Measurements from ENCODE around the gene GABRE. TPM values are rescaled to one million over a fixed set of nuclear protein-coding genes. Genes with fewer than 3 reads are reported as not detected.

Gene GABRE
- total and polyA plus RNA-seq, 2 donors from 2014 or later: 3.3 to 16.6 TPM

DNA sequence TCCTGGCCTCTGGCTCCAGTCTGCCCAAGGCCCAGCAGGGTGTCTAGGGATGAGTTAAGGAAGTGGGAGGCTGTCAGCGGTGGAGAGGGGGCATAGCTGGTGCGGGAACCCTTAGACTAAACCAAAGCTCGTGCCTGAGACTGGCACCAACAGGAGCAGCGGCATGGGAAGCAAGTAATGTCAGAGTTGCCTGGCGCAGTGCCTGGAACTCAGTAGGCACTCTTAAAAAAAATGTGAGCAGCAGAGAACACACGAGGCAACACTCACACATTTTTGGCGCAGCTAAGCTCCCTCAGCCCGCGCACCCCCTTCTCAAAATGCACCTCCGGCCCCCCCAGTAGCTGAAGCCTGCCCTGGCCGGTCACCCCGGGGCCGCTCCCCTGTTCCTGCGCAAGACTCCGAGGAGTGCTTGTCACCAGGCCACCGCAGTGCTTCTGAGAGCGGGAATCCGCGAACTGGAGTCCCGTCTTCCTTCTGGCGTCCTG lies 583 bp downstream of the GABRE start:
- no peak overlapping the region for H3K9ac ChIP-seq (ENCODE audit: low read length in 3 of 3)
- no peaks in the 10 kb centered on the region for H3K4me1 ChIP-seq (ENCODE audit: control insufficient read depth in 2 of 3, insufficient read depth in 2 of 3, low read depth in 1 of 3, low read length in 3 of 3)
- no peaks in the 10 kb centered on the region for H3K9me3 ChIP-seq (ENCODE audit: control insufficient read depth in 2 of 3, insufficient read depth in 1 of 3, low read length in 3 of 3)
- no peaks in the 10 kb centered on the region for H3K36me3 ChIP-seq (ENCODE audit: control insufficient read depth in 2 of 3, insufficient read depth in 3 of 3, low read length in 3 of 3)
- intact Hi-C loops (cut with DNase I): no loop called here
- peak in 3 of 5 donors; percentile 16 to 70 (median 42) for DNase-seq
- peak overlapping the region in 2 of 3 donors; percentile 12 to 37 for H3K4me3 ChIP-seq (ENCODE audit: low read length in 3 of 3)
- H3K27me3 ChIP-seq (ENCODE audit: control insufficient read depth, insufficient read depth, low read length): peaks cover 2% of the 10 kb centered on the region
- FAIRE-seq: no peak
- H3K27ac ChIP-seq (ENCODE audit: low read depth in 2 of 2, low read length in 2 of 2): no peak overlapping the region
- TF ChIP-seq, protein P1, sequence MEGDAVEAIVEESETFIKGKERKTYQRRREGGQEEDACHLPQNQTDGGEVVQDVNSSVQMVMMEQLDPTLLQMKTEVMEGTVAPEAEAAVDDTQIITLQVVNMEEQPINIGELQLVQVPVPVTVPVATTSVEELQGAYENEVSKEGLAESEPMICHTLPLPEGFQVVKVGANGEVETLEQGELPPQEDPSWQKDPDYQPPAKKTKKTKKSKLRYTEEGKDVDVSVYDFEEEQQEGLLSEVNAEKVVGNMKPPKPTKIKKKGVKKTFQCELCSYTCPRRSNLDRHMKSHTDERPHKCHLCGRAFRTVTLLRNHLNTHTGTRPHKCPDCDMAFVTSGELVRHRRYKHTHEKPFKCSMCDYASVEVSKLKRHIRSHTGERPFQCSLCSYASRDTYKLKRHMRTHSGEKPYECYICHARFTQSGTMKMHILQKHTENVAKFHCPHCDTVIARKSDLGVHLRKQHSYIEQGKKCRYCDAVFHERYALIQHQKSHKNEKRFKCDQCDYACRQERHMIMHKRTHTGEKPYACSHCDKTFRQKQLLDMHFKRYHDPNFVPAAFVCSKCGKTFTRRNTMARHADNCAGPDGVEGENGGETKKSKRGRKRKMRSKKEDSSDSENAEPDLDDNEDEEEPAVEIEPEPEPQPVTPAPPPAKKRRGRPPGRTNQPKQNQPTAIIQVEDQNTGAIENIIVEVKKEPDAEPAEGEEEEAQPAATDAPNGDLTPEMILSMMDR (IDR thresholded peaks at IDR 0.05; ENCODE audit: borderline replicate concordance, extremely low read depth, insufficient read depth): no peak

DNA sequence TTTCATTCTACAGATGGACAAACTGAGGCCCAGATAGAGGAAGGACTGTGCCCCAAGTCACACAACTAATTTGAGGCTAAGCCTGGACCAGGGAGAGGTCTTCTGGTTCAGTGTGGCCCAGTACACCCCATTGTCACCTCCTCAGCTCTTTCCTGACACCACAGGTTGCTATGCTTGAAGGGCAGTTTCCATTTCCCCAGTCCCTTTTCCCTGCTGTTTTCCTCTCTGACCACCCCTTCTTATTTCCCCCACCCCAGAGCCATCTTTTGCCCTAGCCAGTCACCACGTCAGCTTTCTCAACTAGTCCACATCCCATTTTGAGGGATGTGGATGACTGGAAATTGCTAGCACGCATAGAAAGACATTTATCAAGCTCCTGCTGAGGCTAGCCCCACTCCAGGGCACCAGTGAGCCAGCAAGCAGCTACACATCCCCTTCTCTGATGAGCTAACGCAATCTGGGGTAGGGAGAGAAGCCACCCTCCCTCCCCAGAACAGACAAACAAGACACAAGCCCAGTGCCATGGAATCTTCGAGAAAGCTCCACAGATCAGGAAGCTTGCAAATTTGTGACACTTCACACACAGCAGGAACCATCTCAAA lies 1.3 kb downstream of the GABRE start:
- Histone ChIP-seq H3K9ac (ENCODE audit: low read length in 3 of 3) (no peak overlapping the region), H3K27ac (ENCODE audit: low read depth in 2 of 2, low read length in 2 of 2) (peak overlapping the region in 1 of 2 donors; percentile 28), H3K9me3 (ENCODE audit: control insufficient read depth in 2 of 3, insufficient read depth in 1 of 3, low read length in 3 of 3) (no peaks in the 10 kb centered on the region), H3K36me3 (ENCODE audit: control insufficient read depth in 2 of 3, insufficient read depth in 3 of 3, low read length in 3 of 3) (no peaks in the 10 kb centered on the region), H3K4me1 (ENCODE audit: control insufficient read depth in 2 of 3, insufficient read depth in 2 of 3, low read depth in 1 of 3, low read length in 3 of 3) (no peaks in the 10 kb centered on the region), H3K4me3 (ENCODE audit: low read length in 3 of 3) (peak overlapping the region in 2 of 3 donors; percentile 12 to 37), H3K27me3 (ENCODE audit: control insufficient read depth, insufficient read depth, low read length) (peaks cover 2% of the 10 kb centered on the region)
- TF ChIP-seq, protein P1 (IDR thresholded peaks at IDR 0.05; ENCODE audit: borderline replicate concordance, extremely low read depth, insufficient read depth): no peak
- no peak for FAIRE-seq
- intact Hi-C loops (cut with DNase I): no loop called here
- DNase-seq: no peak

DNA sequence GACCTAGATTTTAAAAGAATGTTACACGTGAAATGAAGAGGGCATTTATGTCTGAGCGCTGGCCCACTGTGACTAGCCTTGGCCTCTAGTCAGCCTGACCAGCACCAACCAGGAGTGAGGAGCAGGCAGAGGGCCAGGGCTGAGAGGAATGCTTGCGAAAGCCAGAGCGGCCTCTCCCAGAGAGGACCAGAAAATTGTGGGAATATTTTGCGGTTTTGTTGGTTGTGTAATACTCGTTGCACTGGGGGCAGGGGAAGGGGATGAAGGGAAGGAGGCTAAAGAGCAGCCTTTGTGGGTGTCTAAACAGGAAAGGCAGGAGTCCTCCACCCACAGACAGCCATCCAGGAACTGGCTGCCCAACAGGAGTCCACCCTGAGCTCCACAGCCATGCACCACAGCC lies 3.8 kb downstream of the GABRE start:
- no peak overlapping the region for H3K4me3 ChIP-seq (ENCODE audit: low read length in 3 of 3)
- no peak overlapping the region for H3K9ac ChIP-seq (ENCODE audit: low read length in 3 of 3)
- TF ChIP-seq, protein P1 (IDR thresholded peaks at IDR 0.05; ENCODE audit: borderline replicate concordance, extremely low read depth, insufficient read depth): no peak
- H3K9me3 ChIP-seq (ENCODE audit: control insufficient read depth in 2 of 3, insufficient read depth in 1 of 3, low read length in 3 of 3): no peaks in the 10 kb centered on the region
- H3K36me3 ChIP-seq (ENCODE audit: control insufficient read depth in 2 of 3, insufficient read depth in 3 of 3, low read length in 3 of 3): no peaks in the 10 kb centered on the region
- H3K4me1 ChIP-seq (ENCODE audit: control insufficient read depth in 2 of 3, insufficient read depth in 2 of 3, low read depth in 1 of 3, low read length in 3 of 3): no peaks in the 10 kb centered on the region
- no peak overlapping the region for H3K27ac ChIP-seq (ENCODE audit: low read depth in 2 of 2, low read length in 2 of 2)
- intact Hi-C loops (cut with DNase I): no loop called here
- FAIRE-seq: no peak
- peaks cover 2% of the 10 kb centered on the region for H3K27me3 ChIP-seq (ENCODE audit: control insufficient read depth, insufficient read depth, low read length)
- DNase-seq: peak in 1 of 5 donors; percentile 80

Data from kidney (tissue), 14 donors.